Measurements from ENCODE around the gene NKX1-1.

NKX1-1 gene

DNA sequence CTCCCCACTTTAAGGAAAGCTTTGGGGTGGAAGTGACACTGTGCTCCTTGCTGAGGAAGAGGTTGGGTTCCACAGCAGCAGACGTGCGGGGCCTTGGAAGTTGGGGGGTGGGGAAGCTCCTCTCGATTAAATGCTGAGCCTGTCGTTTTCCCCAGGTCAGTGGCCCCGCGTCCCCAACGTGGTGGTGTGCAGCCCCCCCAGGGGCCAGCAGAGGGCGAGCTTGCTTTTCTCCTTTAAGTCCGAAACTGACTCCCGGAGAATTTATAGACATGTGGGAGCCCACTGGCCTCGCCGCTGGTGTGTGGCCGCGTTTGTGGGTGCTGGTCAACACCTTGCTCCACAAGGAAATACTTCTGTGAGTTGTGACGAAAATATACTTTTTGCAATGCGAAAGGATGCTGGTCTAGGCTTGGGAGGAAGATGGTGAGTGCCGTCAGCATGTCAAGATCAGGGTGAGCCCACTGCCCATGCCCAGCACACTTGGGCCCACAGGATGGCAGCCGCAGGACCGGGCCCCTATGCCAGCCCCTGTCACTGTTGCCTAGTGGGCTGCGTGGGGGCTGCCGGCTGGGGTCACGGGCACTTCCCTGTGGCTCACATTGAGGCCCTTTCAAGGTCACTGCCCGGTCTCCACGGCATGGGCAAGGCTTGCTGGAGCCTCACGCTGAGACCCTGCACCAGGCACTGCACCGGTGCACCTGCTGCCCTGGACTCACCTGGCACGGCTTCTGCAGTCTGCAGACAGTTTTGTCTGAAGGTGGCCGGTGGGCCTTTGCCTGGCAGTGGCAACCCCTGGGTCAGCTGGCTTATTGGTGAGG, 49.9 kb downstream of the NKX1-1 start:
- peak; percentile 77 for DNase-seq

DNA sequence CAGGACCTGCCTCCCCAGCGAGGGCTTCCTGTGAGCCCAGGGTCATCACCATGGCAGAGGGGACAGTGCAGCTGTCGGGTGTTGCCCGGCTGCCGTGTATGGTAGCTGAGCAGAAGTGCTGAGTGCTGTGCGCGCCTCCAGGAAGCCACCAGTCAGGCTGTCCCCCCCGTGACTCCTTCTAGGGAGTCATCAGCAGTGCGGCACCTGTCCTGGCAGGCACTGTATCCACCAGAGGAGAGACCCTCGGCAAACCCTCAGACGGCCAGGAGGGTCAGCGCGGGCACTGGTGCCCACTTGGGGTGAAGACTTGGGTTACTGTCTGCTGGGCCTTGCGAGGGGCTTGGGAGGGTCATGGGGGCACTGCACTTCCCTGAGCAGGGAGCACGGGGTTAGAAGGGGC, 50.9 kb downstream of the NKX1-1 start:
- DNase-seq = no peak

DNA sequence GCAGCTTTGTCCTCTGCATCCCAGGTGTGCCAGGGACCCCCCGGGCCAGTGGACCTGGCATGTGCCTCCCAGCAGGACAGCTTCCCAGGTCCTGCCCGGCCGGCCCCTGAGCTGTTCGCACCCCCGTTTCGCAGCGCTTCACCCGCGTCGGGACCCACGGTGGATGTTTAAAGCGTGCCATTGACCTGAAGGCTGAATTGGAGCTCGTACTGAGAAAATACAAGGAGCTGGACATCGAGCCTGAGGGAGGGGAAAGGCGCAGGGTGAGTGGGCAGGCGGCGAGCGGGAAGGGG, 51.3 kb downstream of the NKX1-1 start:
- DNase-seq = no peak

DNA sequence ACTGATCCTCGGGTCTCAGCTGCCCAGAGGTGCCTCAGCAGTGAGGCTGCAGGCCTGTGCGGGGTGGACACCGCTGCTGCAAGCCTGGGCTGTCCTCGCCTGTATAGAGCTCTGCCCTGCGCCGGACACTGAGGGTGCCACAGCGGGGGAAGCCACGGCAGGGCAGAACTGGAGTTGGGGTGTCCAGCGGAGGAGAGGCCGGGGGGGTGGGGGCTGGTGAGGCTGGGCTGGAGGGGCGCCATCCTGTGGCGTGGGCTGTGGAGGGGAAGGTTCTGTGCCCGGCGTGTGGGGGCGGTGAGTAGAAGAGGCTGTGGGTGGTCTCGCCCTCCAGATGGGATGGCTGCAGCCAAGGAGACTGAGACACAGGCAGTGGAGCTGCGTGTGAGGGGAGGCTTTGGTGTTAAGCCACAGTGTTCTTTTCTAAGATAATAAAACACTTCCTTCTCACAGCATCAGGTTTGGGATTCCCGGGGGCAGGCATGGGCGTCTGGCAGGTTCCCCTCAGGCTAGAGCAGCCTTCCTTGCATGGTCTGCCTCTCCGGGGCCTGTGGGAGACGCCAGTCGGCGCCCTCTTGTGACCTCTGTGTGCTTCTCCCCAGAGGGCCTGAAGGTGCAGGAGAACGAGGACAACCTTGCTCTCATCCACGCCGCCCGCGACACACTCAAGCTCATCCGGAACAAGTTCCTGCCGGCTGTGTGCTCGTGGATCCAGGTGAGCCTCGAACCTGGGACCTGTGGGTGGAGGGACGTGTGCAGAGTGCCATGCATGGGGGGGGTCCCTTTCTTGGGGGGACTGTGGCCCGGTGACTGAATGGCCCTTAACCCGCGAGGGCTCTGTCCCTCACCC, 51.9 kb downstream of the NKX1-1 start:
- no peak for DNase-seq

DNA sequence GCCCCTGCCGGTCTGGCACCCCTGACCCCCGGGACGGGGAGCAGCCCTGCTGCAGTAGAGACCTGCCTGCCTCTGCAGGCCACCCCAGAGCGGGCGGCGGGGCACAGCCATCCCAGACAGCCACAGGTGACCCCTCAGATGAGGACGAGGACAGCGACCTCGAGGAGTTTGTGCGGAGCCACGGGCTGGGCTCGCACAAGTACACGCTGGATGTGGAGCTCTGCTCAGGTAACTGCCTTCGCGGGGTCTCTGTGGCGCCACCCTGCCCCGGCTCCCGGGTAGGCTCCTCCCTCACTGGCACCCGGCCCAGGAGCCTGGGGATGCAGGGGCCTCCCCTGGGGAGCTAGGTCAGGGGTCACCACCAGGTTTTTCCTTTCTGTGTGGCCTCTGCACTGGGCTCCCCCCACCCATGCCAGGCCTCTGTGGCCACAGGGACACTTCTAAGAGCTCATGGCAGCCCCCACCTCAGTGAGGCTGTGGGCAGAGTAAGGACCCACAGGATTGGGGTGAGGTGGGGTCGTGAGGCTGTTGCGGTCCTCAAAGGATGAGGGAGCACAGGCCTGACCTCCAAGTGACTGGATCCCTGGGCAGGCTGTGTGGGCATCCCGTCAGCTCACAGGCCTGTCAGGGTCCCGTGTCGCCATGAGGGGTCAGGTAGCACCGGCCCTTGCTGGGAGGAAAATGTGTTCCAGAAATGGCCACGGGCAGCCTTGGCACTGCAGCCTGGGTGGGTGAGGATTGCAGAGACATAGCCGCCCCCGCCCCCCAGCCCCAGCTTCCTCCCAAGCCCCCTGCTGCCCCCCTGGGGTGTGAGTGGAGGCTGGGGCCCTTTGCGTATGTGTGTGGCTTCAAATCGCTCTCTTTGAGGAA, 52.8 kb downstream of the NKX1-1 start:
- DNase-seq = no peak

Data from activated CD8-positive, alpha-beta memory T cell treated with anti-CD3 and anti-CD28 coated beads, Interleukin-2, amount 50 U/mL, for 48 hours (primary cell).